GM12864 (cell line): ENCODE measurements around the gene XPO4.
A peak's percentile ranks its signal among the peaks of the same experiment; 100 is the strongest.
"Not testable (repeated sequence)": the region's sequence is repeated elsewhere in the genome, so short reads cannot be mapped to it uniquely, and the experiment has no call there.

ENCODE experiments used
- DNase-seq: peaks from one replicate; pipeline ENCODE4 v3.0.0-alpha.2; 2011; ENCODE audit warnings: low read depth
- H3K4me3 ChIP-seq: 2 replicates; pipeline ENCODE4 v1.5.1; 2011; ENCODE audit warnings: mild to moderate bottlenecking, low read depth, low read length, control low read depth
- TF ChIP-seq, protein P1 (sequence below): IDR thresholded peaks from 2 replicates; pipeline ENCODE4 v1.5.1; 2011; ENCODE audit warnings: low read depth, mild to moderate bottlenecking, moderate library complexity, low read length, control low read depth, inconsistent platforms; ENCODE audit errors: missing control alignments

The XPO4 gene

DNA sequence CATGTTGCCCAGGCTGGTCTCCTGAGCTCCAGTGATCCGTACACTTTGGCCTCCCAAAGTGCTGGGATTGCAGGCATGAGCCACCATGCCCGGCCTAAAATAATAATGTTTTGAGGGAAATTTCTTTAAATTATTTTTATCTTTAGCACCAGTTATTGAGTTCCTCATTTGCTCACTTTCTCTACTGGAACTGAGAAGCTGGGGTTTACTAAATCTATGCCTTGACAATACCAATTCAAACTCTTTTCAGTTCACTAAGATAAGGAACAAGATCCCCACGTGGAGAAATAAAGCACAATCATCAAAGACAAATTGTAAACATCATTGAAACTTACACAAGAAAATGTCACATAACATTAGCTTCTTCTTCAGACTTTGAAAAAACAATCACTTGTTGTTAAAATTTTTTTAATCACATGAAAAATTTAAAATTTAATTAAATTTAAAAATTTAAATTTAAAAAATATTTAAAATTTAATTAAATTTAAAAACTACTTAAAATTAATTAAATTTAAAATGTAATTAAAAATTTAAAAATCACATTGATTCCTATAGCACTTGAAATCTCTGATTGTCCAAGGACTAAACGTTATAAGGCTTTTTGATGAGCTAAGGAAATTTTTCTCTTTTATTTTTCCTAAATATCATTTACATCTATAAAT lies 25.2 kb upstream of the XPO4 start:
- H3K4me3 ChIP-seq: no peak overlapping the region
- DNase-seq: no peak
- TF ChIP-seq, protein P1, sequence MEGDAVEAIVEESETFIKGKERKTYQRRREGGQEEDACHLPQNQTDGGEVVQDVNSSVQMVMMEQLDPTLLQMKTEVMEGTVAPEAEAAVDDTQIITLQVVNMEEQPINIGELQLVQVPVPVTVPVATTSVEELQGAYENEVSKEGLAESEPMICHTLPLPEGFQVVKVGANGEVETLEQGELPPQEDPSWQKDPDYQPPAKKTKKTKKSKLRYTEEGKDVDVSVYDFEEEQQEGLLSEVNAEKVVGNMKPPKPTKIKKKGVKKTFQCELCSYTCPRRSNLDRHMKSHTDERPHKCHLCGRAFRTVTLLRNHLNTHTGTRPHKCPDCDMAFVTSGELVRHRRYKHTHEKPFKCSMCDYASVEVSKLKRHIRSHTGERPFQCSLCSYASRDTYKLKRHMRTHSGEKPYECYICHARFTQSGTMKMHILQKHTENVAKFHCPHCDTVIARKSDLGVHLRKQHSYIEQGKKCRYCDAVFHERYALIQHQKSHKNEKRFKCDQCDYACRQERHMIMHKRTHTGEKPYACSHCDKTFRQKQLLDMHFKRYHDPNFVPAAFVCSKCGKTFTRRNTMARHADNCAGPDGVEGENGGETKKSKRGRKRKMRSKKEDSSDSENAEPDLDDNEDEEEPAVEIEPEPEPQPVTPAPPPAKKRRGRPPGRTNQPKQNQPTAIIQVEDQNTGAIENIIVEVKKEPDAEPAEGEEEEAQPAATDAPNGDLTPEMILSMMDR: no peak

DNA sequence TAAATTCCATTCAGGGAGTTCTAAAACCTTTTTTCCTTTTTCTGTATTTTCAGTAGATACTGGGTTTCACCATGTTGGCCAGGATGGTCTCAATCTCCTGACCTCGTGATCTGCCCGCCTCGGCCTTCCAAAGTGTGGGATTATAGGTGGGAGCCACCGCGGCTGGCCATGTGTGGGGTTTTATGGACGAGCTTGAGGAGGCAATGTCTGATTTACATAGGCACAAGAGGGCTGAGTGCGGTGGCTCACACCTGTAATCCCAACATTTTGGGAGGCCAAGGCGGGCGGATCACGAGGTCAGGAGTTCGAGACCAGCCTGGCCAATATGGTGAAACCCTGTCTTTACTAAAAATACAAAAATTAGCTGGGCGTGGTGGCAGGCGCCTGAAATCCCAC lies 22.8 kb upstream of the XPO4 start:
- DNase-seq, H3K4me3 ChIP-seq: not testable (repeated sequence)

GRCh38 chr13:20924758-20925394 lies 22.3 kb upstream of the XPO4 start:
- DNase-seq: peak; percentile 45
- TF ChIP-seq, protein P1: peak; percentile 68

DNA sequence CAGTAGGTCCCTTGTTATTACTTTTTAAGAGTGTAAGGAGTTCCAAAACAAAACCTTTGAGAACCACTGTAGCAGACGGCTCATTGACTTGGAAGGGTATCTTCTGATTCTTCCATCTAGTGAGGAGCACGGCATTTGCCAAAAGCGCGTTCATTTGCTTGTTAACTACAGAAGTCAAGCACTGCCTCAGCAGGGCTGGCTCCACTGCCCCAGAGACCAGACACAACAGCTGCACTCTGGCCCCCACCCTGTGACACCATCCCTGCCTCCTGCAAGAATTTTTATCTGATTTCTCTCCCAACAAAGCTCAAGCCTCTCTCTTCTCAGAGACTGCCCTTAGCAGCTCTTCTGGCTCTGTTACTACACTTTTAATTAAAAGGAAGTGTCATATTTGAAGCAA lies 20.7 kb upstream of the XPO4 start:
- no peak overlapping the region for H3K4me3 ChIP-seq
- TF ChIP-seq, protein P1: no peak
- no peak for DNase-seq

More at GRCh38 chr13:20924758-20925394, 22.3 kb upstream of the XPO4 start:
- no peak overlapping the region for H3K4me3 ChIP-seq

DNA sequence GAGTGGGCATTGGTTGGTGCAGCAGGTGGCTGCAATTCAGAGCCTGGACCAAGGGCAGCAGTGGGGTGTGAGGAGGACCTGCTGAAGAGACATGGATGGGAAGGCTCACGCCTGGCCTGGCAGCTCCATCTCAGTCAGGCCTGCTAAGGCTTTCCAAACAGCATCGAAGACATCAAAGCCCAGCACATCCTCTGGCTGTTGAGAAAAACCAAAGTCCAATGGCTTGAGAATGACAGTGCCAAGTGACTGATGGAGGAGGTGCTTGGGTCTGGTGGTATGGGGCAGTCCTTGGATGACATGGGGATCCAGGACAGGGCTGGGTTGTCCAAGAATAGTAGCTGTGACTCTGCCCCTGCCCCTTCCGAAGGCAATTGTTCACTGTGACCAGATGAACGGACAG lies 19.0 kb upstream of the XPO4 start:
- no peak overlapping the region for H3K4me3 ChIP-seq
- no peak for DNase-seq
- TF ChIP-seq, protein P1: no peak

DNA sequence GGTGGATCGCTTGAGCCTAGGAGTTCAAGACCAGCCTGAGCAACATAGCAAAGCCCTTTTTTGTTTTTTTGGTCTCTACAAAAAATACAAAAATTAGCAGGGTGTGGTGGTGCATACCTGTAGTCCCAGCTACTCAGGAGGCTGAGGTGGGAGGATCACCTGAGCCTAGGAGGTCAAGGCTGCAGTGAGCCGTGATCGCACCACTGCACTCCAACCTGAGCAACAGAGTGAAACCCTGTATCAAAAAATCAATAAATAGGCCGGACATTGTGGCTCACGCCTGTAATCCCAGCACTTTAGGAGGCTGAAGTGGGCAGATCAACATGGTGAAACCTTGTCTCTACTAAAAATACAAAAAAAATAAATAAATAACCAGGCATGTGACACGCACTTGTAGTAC lies 13.1 kb upstream of the XPO4 start:
- DNase-seq, H3K4me3 ChIP-seq: not testable (repeated sequence)

DNA sequence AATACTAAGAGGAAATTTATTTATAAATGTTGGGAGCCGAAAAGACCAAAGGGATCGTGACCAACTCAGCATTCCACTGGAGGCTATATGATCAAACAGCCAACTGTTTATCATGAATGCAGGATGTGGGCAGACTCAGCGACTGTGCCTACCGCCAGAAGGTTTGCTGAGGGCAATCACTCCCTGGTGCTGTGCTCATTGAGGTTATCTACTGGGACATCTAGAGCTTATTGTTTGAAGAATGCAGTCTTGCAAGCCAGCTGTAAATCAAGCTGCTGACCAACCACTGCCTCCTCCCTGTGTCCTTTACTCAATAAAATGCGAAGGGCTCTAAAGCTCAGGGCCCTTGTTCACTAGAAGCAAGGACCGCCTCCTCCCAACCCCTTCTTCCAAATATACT lies 8.5 kb upstream of the XPO4 start:
- TF ChIP-seq, protein P1: no peak
- H3K4me3 ChIP-seq: no peak overlapping the region
- no peak for DNase-seq
